AG04450 (cell line): ENCODE data around the gene COG5. TPM values are rescaled to one million over a fixed set of nuclear protein-coding genes. Genes with fewer than 3 reads are reported as not detected.

Experiments
- CTCF ChIA-PET: fragments of 300-600, 350-600 bp; formaldehyde crosslinking; extraction: SDS; loops from one replicate; lab custom pipeline; 2022; ENCODE audit warnings: antibody characterized with exemption, inconsistent platforms; lab: Charles Lee
- POLR2A ChIA-PET: fragments of 350-600 bp; formaldehyde crosslinking; extraction: SDS; loops from one replicate; lab custom pipeline; 2021; ENCODE audit warnings: antibody characterized with exemption, inconsistent platforms; lab: Yijun Ruan, JAX
- DNase-seq: peaks from one replicate; pipeline ENCODE4 v3.0.0-alpha.2; 2011; ENCODE audit warnings: low read depth, low spot score
- H3K27ac ChIP-seq: one replicate; pipeline ENCODE4 v1.5.1; 2012; ENCODE audit warnings: low read depth, low read length, control low read depth
- H3K27me3 ChIP-seq: one replicate; pipeline ENCODE4 v1.6.0; 2012; ENCODE audit warnings: low read length; ENCODE audit not compliant: control insufficient read depth, insufficient read depth
- H3K4me3 ChIP-seq: 2 replicates; pipeline ENCODE4 v1.5.1; 2011; ENCODE audit warnings: mild to moderate bottlenecking, low read depth, low read length, control low read depth
- H3K9me3 ChIP-seq: 2 replicates; pipeline ENCODE4 v1.5.1; 2012; ENCODE audit warnings: low read length; ENCODE audit not compliant: control insufficient read depth, insufficient read depth
- CTCF ChIP-seq: IDR thresholded peaks from 2 replicates; pipeline ENCODE4 v1.5.1; 2011; ENCODE audit warnings: low read depth, low read length, control low read depth, inconsistent platforms
- polyA plus RNA-seq: library from polyadenylated mRNA; depleted of rRNA; stranded (reverse); fragments of >200 nt; gene quantifications from 2 replicates; pipeline ENCODE4 v1.2.3, GENCODE V29; 2011

Gene COG5
- polyA plus RNA-seq, 1 experiment: 55.2 TPM

- Histone ChIP-seq H3K9me3 (no peaks in the 10 kb centered on the region), H3K27ac (no peak overlapping the region), H3K4me3 (no peak overlapping the region), H3K27me3 (no peaks in the 10 kb centered on the region)
- CTCF ChIA-PET: no interaction called here
- POLR2A ChIA-PET: no interaction called here
- no peak for DNase-seq
- TF ChIP-seq CTCF: no peak
Measured at GRCh38 chr7:107268594-107268993, 295.1 kb downstream of the COG5 start.

DNA sequence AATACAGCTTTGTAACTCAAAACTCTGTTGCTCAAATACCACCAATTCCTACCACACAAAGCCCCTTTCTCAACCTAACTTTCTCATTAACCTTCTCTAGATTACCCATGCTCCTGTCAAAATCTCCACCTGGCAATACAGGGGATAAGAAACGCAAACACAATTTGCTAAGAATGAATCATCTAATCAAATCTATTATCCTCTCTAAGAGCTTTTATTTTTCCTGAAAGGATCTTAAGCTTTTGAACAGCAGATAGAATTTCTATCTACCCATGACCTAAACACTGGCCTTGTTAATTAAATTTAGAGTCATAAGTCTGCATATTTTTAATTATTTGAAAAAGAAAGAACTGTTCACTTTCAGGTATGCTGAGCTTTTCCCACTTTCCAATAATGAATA, 296.6 kb downstream of the COG5 start:
- no peak for DNase-seq
- ChIA-PET CTCF (interaction anchor here (0.6 kb wide), 1 partner anchor 608 kb away, joined by 4 read pairs; no protein-coding TSS in a partner anchor), POLR2A (no interaction called here)
- TF ChIP-seq CTCF: no peak
- Histone ChIP-seq H3K27ac (no peak overlapping the region), H3K4me3 (no peak overlapping the region), H3K27me3 (no peaks in the 10 kb centered on the region), H3K9me3 (no peaks in the 10 kb centered on the region)

DNA sequence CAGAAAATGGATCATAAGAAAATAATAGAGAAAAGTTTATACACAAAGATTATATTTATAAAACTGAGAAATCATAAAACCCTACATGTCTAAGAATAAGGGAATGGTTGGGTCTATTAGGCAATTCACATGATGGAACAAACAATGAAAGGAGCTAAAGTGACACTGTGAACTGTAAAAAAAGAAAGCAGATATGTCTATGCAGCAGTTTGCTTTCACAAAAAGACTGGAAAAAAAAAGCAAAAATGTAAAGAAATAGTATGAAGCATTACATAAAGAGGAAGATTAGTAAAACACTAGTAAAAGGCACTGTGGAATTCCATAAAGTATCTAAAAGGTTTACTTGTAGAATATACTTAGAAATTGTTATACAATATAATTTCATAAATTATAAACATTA, 299.0 kb downstream of the COG5 start:
- TF ChIP-seq CTCF: no peak
- Histone ChIP-seq H3K27ac (no peak overlapping the region), H3K27me3 (no peaks in the 10 kb centered on the region), H3K9me3 (no peaks in the 10 kb centered on the region), H3K4me3 (no peak overlapping the region)
- ChIA-PET CTCF (no interaction called here), POLR2A (no interaction called here)
- no peak for DNase-seq

DNA sequence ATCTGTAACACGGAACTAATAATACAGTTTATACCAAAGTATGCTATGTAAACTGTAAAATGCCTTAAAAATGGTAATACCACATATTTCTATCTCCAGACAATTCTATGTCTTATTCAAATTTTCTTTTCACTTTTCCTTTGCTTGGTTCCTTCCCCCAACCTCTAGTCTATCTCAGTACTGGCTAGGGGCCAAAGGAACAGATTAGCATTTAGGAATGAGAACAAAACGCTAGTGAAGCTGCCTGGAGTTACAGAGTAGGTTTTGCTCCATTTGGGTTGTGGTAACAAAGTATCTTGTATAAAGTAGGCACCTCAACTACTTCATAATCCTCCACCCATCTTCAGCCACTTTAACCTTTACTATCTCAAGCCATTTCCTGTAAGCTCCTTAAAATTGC, 300.9 kb downstream of the COG5 start:
- ChIA-PET POLR2A (no interaction called here), CTCF (interaction anchor here (0.5 to 1.1 kb wide), 2 partner anchors 94 to 496 kb away, joined by 3 read pairs; partner anchors contain the start of gene HBP1)
- Histone ChIP-seq H3K4me3 (no peak overlapping the region), H3K27ac (no peak overlapping the region), H3K9me3 (no peaks in the 10 kb centered on the region), H3K27me3 (no peaks in the 10 kb centered on the region)
- no peak for TF ChIP-seq CTCF
- DNase-seq: no peak

DNA sequence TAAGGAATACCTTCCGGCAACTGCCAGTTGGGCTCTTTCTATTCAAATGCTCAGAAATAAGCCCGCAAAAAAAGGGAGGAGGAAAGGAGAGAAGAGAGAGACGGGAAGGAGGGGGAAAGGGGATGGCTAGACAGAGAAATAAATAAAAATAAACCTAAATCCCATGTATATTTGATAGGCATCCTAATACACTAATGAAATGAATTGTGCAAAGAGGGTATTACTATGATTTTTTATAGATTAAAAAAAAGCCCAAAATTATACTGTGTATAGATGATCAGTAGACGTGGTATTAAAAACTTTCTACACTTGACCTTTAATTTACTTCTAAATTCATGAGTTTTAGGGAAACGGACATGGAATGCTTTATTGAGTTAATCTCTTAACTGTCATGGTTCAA, 305.0 kb downstream of the COG5 start:
- POLR2A ChIA-PET: no interaction called here
- CTCF ChIA-PET: no interaction called here
- Histone ChIP-seq H3K4me3 (no peak overlapping the region), H3K27me3 (no peaks in the 10 kb centered on the region), H3K9me3 (no peaks in the 10 kb centered on the region), H3K27ac (no peak overlapping the region)
- no peak for TF ChIP-seq CTCF
- DNase-seq: no peak
